HG02870 (cell line): ENCODE measurements around the gene ST6GALNAC2.
A peak's percentile ranks its signal among the peaks of the same experiment; 100 is the strongest.

Experiments
- ATAC-seq: cut with Tn5 transposase; IDR thresholded peaks from one replicate; pipeline ENCODE4 v1.9.1; 2021; ENCODE audit warnings: mild to moderate bottlenecking, moderate library complexity; ENCODE audit not compliant: unreplicated experiment

Gene ST6GALNAC2

DNA sequence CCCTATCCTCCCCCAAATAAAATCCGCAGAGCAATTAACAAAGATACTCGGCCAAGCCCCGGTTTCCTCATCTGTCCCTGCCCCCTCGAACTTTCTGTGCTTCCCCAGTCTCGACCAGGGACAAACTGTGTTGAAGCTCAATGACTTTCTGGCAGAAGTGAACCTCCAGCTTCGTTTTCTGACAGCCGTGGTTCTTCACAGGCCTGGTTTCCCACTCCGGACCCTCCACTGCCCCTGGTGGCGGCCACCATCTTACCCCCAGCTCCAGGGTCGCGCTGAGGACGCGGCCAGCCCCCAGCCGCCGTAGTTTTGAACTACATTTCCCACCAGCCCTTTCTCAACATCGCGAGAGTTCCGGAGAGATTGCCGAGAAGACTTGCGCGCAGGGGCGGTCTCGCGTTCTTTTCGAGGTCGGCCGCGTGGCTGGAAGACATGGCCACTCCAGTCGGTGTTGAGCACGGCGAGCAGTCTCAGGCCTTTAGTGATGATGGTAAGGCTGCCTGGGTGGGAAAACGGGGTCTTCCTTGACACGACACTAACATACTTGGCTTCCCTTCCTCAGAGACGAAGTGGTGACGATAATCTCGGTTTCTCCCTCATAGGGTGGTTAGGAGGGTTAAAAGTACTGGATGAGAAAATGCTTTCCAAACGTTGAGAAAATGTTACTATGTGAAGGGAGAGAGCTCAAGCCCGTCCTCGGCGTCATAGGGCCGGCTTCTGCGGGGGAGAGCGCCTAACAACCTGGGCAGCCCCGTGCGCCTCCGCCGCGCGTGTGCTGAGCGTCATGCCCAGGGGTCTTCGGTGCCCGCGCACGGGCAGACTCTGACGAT is 28.1 kb downstream of the ST6GALNAC2 start:
- peak; percentile 78 for ATAC-seq

DNA sequence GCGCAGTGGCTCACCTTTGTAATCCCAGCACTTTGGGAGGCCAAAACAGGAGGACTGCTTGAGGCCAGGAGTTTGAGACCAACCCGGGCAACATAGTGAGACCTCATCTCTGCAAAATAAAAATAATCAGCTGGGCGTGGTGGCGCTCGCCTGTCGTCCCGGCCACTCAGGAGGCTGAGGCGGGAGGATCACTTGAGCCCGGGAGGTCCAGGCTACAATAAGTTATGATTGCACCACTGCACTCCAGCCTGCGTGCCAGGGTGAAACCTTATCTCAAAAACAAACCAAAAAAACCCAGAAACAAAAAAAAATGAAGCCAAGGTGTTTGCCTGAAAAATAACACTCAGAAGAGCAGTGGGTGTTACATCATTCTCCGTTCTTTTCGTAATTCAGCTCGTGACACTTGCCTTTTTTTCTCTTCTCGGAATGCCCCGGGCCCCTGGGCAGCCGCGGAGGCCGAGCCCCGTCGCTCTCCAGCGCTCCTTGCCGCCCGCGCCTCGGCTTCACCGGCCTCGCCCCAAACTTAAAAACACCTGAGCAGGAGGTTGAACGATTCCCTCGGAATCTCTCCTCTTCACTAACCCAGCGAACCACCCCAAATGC is 28.8 kb downstream of the ST6GALNAC2 start:
- ATAC-seq = peak; percentile 29

DNA sequence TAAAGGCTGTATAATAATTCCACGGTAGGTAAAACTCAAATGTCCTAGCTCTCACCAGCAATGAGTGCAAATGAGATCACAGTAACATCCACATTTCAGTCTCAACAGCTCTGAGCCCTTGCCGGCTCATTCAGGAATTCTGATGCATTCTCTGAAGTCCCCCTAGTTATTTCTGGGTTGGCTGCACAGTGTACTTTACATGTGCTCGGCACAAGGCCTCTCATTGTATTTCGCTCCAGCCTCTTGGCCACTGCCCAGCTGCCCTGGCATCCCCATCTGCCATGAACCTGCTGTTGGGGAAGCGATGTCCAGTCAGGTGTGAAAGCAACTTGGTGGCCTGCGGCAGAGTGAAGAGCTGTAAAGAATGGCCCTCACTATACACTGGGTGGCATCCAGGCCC is 31.5 kb downstream of the ST6GALNAC2 start:
- ATAC-seq = no peak

DNA sequence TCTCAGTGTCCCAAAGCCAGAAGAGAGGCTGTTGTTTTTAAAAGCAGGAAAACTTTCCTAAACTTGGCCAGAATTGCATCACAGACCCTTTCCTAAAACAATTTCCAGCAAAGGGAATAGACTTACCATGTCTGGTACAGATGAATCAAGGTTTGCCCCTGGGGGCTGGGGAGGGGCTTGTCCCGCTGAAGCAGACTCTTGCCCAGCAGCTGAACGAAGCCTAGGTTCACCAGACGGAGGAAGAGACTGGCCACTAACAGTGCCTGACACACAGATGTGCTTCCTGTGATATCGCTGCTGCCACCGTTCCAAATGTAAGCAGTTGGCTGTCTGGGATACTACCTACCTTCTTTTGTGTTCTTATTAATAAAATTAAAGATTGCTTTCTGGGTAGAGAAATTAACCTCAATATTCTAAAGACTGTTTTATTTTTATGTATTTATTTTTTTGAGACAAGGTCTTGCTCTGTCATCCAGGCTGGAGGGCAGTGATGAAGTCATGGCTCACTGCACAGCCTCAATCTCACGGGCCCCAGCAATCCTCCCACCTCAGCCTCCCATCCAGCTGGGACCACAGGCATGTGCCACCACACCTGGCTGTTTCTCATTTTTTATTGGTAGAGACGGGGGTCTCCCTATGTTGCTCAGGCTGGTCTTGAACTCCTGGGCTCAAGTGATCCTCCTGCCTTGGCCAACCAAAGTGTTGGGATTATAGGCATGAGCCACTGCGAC is 32.3 kb downstream of the ST6GALNAC2 start:
- no peak for ATAC-seq

DNA sequence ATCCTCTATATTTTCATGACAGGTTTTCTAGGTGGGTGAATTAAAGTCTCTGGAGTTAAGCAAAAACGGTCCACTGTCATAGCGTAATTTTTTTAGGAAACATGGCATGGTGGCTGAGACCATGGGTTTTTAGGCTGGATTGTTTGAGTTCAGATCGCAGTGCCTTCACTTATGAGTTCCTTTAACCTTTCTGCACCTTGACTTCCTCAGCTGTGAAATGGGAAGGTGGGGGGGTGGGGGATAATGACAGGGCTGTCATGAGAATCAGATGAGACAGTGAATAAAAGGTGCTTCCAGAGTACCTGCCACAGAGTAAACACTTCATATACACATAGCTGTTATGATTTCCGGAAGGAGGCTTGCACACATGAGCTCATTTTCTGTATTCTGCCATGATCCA is 34.0 kb downstream of the ST6GALNAC2 start:
- no peak for ATAC-seq

DNA sequence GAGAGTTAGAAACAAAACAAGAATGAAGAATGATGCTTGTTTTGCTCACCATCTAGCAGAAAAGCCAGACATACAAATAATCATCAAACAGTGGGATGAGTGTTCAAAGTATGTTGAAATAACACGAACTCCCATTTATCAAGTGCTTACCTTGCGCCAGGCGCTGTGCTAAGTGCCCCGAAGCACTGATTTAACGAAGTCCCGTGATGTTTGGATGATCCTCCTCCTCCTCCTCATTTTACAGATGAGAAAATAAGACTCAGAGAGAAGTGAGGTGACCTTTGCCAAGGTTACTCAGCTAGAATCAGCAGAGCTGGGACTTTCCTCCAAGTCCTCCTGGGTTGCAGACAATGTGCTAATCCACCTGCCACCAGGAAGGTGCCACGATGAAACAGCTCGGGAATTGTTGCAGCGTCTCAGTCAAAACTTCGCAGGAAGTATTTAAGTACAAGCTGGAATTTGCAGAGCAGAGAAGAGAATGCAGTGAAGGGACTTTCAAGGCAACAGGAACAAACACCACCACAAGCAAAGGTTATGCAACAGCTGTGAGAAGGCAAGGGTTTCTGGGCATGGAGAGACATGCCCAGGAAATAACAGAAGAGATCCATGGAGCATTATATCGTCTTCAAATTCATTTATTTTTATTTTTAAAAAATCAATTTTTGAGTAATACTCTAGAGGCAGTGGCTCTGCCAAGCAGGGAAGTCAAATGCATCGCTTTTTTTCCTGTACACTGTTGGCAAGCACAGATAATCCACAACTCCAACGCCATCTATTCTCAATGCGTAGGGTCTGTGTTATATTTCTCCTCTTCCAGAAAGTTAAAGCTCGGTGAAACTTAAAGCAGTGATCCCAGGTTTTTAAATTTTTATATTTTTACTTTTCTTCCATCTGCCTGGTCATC is 34.7 kb downstream of the ST6GALNAC2 start:
- no peak for ATAC-seq

DNA sequence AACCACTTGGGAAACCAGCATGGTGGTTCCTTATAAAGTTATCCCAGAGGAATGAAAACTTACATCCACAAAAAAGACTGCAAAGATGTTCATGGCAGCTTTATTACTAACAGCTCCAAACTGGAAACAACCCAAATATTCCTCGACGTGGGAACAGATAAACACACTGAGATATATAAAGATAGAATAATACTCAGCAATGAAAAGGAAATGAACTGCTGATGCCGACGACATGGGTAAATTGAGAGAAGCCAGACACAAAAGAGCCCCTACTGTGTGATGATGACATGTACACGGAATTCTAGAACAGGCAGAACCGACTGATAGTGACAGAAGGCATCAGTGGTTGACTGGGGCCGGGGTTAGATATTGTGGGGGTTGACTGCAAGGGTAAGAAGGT is 36.1 kb downstream of the ST6GALNAC2 start:
- no peak for ATAC-seq

DNA sequence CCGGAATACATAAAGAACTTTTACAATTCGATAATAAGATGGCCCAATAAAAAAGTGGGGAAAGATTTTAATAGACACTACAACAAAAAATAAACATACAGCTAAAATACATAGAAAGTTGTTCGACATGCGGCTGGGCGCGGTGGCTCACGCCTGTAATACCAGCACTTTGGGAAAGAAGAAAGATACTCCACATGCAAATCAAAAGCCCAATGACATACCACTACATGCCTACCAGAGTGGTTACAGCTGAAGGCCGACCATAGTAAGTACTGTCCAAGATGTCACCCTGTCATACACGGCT is 36.5 kb downstream of the ST6GALNAC2 start:
- no peak for ATAC-seq

DNA sequence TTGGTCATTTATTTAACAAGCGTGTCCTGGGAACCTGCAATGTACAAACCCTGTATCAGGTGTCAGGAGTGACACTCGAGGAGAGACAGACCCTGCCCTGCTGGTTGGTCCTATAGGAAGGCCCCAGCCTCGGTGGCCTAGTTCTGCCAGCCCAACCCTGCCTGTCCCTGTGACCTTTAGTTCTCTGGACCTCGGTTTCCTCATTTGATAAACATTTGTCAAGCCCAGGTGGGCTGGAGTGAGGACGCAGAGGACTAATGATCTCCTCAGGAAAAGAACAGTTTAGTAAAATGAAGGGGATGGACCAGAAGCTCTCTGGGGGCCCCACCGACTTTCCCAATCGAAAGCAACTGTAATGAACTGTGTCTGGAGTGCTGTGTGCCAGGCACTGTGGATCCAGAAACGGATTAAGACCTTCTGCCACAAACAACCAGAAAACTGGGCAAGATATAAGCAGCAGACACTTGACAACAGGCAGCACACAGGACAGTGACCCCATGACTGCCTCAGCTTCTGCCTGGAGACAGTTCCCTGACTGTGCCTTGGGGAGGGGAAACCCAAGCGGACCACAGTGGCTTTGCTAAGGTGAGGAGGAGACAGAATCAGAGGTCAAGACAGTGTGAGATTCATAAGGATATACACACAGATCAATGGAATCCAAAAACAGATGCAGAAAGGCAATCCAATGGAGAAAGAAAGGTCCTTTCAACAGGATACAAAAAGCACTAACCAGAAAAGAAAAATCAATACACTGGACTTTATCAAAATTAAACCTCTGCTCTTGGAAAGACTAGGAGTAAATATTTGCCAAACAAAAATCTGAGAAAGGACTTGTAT is 37.1 kb downstream of the ST6GALNAC2 start:
- ATAC-seq = no peak

DNA sequence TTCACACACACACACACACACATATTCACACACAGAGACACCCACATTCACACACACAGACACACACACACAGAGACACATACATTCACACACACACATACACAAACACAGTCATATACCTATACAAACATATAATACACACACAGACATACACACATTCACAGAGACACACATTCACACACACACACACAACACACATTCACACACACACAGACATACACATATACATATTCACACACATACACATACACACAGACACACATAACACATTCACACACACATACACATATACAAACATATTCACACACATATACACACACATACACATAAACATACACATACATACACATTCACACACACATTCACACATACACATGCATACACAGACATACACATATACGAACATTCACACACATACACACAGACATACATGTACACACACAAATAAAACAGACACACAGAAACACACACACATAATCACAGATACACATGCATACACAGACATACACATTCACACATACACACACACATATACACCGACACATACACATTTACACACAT is 37.9 kb downstream of the ST6GALNAC2 start:
- no peak for ATAC-seq

DNA sequence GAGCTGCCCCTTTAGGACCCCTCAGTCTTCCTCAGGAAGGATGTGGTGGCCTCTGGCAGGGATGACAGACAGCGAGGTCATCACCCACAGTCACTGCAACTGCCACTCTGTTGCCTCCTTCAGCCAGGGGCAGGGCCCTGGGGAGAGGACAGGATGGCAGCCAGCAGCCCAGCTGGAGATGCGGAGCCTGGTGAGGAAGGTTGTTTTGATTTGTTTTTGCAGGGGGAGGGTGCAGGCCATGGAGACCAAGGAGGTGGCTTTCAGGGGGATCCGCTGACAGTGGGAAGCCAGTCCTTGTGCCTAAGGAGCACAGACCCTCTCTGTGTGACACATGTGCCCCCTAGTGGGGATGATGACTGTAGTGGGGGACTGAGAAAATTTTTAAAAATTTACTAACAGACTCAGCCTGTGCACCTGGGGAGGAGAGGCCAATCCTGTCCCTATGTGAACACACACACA is 38.4 kb downstream of the ST6GALNAC2 start:
- ATAC-seq = no peak

DNA sequence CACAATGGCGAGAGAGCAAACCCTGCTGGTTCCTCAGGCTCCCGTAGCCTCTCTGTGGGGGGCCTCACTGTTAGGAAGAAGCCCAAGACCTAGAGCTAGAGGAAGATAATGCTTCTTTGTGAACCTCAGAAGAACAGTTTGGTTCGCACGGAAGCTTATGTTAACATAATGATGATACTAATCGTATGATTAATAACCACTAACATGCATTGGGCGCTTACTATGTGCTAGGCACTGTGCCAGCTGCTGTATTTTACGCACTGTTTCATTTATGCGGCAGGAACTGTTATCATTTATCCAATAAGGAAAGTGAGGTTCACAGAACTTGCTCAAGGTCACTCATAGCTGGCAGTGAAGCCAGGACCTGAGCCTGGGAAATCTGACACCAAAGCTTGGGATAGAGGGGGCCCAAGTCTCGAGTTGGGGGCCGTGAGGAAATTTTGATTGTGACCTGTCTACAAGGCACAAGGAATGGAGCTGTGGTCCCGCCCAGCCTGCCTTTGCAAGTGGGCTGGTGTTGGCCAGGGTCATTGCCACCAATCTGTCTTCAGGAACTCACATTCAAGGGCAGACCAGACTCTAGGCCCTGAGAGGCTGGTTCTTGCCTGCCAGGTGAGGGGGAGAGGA is 39.0 kb downstream of the ST6GALNAC2 start:
- ATAC-seq = no peak

DNA sequence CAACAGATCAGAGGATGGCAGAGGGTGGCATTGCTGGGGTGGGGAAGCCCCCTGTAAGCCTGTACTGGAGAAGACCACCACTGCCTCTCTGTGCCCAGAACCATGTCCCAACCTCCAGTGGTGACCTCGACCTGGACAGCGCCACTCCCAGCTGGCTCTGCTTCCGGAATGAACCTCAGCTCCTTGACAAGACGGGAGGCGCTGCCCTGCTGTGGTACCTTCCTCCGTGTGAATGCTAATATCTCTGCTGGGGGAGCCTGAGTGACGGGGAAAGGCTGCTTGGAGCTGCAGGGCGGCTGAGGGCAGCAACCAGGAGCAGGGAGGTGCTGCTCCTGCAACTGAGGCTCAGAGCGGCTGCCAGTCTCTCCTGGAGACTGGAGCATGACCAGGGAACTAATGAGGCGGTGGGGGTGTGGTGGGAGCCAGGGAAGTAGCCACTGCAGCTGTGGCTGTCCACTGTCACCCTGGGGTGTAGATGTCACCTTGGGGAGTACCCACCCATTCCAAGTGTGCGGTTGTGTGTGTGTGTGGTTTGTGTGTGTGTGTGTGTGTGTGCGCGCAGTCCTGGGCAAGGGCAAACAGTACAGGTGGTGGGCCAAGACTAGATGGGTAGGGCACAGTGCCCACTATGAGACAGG is 39.6 kb downstream of the ST6GALNAC2 start:
- no peak for ATAC-seq

DNA sequence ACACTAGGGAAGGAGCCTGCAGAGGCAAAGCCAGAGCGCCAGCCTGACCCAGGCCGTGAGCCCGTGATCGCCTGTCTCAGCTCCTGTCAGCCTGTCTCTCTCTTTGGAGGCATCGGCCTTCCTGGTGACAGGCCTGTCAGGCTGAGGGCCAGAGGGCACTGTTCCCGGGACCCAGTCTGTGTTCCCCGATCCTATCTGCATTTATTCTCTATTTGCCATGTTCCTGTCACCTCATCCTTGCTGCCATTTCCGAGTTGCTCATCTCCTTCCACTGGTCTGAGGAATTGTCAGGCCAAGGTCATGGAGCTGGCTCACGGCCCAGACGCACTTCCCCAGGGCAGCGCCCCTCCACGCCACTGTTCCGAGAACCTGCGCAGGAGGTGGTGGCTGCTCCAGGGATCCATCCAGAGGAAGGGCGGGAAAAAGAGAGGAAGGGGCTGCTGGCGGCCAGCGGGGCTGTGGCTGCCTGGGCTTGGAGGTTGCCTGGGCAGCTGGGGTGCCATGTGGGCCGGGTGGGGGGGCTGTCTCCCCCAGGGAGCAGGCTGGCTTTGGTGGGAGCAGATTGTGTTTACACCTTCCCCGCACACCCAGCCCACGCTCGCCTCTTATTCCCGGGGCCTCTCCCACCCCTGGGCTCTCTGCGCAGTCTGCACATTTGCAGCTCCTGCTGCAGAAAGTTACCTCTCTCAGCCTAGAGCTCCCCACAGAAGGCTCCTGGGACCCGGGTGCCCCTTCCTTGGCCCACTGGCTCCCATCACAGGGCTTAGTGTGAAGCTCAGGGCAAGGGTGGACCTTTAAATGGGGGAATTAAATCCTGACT is 40.9 kb downstream of the ST6GALNAC2 start:
- ATAC-seq = no peak

DNA sequence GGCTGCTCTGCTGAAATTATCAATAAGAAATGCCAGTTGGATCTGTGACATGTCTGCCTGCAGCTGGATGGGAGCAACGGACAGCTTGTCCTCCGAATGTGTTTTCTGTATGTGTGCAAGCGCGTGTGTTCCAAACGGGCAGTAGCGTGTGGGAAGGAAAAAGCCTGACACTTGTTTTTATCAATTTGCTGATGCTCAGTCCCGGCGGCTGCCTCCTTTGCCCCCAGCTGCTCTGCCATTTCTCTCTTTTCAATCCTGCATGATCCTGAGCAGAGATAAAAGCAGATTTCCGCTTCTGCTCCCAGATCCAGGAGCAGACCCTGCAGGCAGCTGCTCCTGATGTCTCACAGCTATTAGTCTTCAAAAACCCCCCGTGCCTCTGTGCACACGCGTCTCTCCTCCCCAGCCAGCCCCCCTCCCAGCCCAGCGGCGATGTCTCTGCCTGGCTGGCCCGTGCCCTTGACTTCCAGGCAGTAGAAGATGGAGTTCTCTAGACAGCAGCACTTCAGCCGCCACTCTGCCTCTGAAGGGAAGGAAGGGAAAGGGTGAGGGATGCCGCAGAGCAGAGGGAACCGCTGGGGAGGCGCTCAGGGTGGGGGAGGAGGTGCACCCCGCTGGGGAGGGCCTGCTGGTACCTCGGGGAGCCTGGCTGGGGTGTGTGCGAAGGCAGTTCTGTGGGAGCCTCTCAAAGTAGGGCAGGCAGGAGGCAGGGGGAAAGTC is 41.7 kb downstream of the ST6GALNAC2 start:
- ATAC-seq = no peak

DNA sequence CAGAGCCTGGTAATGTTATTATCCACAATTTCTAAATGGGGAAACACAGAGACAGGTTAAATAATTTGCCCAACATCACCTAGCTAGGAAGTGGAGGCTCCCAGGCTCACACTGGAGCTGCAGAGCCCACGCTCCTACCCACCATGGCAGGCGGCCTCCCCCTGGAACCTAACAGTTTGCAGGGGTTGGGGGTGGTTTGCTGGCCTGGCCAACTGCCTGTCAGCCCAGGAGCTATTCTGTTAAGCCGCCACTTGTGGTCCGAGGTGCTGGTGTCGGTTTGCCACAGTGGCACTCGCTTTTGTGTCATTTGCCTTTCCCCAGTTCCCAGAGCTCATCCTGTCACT is 42.2 kb downstream of the ST6GALNAC2 start:
- no peak for ATAC-seq

DNA sequence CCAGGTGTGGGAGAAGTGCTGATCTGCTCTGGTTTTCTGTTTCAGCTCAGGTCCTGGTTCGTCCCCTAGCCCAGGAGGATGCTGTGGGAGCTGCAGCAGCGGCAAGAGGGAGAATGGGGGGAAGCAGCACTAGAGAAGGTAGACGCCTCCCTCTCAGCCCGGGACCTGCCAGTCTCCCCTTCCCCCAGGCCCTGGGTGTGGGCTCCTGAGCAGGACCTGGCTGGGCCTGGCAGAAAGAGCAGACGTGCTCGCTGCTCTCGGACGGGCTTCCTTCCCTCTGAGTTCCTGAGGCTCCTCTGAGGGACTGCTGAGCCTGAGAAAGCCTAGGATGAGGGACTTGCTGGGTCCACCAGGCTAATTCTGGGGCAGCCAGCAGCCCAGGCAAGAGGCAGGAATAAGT is 42.7 kb downstream of the ST6GALNAC2 start:
- no peak for ATAC-seq
